Trophoblast cell (in vitro differentiated cells and primary cell): ENCODE data around the gene GBX2.

Experiments used
- DNase-seq, 2 donors: peaks; one replicate each; pipeline ENCODE4 v3.0.0-alpha.2; 2016
- H2AFZ ChIP-seq: 2 replicates; pipeline ENCODE4 v1.6.1; 2013; ENCODE audit warnings: low read length, moderate library complexity, mild to moderate bottlenecking; ENCODE audit not compliant: insufficient read depth, poor library complexity
- H2AK5ac ChIP-seq: 2 replicates; pipeline ENCODE4 v1.6.1; 2013; ENCODE audit warnings: mild to moderate bottlenecking, low read length
- H2BK120ac ChIP-seq: 2 replicates; pipeline ENCODE4 v1.6.1; 2013; ENCODE audit warnings: low read length, mild to moderate bottlenecking, moderate library complexity; ENCODE audit not compliant: insufficient read depth, poor library complexity
- H2BK12ac ChIP-seq: 2 replicates; pipeline ENCODE4 v1.6.1; 2013; ENCODE audit warnings: mild to moderate bottlenecking, low read length, moderate library complexity
- H2BK5ac ChIP-seq: 2 replicates; pipeline ENCODE4 v1.6.1; 2013; ENCODE audit warnings: low read length, low read depth, moderate library complexity, mild to moderate bottlenecking; ENCODE audit not compliant: poor library complexity
- H3K14ac ChIP-seq: 2 replicates; pipeline ENCODE4 v1.6.1; 2013; ENCODE audit warnings: mild to moderate bottlenecking, low read length
- H3K18ac ChIP-seq: 2 replicates; pipeline ENCODE4 v1.6.1; 2013; ENCODE audit warnings: mild to moderate bottlenecking, low read length
- H3K23ac ChIP-seq: 2 replicates; pipeline ENCODE4 v1.6.1; 2013; ENCODE audit warnings: low read length
- H3K27ac ChIP-seq: 2 replicates; pipeline ENCODE4 v1.5.1; 2013; ENCODE audit warnings: low read depth, mild to moderate bottlenecking, inconsistent platforms, low read length, moderate library complexity
- H3K27me3 ChIP-seq: 2 replicates; pipeline ENCODE4 v1.6.1; 2013; ENCODE audit warnings: inconsistent platforms, mild to moderate bottlenecking, low read length, moderate library complexity; ENCODE audit not compliant: insufficient read depth
- H3K36me3 ChIP-seq, 2 experiments: 1 replicate in 1 of 2; 2 replicates in 1 of 2; pipeline ENCODE4 v1.6.1; 2013; ENCODE audit warnings: low read length in 2 of 2, mild to moderate bottlenecking in 2 of 2, moderate library complexity in 1 of 2; ENCODE audit not compliant: insufficient read depth in 2 of 2, control insufficient read depth in 1 of 2
- H3K4ac ChIP-seq: 2 replicates; pipeline ENCODE4 v1.6.1; 2013; ENCODE audit warnings: low read depth, mild to moderate bottlenecking, low read length, moderate library complexity
- H3K4me1 ChIP-seq, 2 experiments: 1 replicate in 1 of 2; 2 replicates in 1 of 2; pipeline ENCODE4 v1.6.1; 2013; ENCODE audit warnings: low read length in 2 of 2, mild to moderate bottlenecking in 2 of 2, moderate library complexity in 1 of 2; ENCODE audit not compliant: insufficient read depth in 2 of 2, control insufficient read depth in 1 of 2
- H3K4me2 ChIP-seq: 2 replicates; pipeline ENCODE4 v1.6.1; 2013; ENCODE audit warnings: inconsistent platforms, mild to moderate bottlenecking, low read length, moderate library complexity
- H3K4me3 ChIP-seq: 2 replicates; pipeline ENCODE4 v1.5.1; 2013; ENCODE audit warnings: mild to moderate bottlenecking, low read depth, low read length, inconsistent platforms
- H3K79me1 ChIP-seq: one replicate; pipeline ENCODE4 v1.6.1; 2013; ENCODE audit warnings: low read length
- H3K79me2 ChIP-seq: 2 replicates; pipeline ENCODE4 v1.6.1; 2013; ENCODE audit warnings: low read length, mild to moderate bottlenecking; ENCODE audit not compliant: control insufficient read depth, insufficient read depth, poor library complexity
- H3K9ac ChIP-seq: 2 replicates; pipeline ENCODE4 v1.6.1; 2013; ENCODE audit warnings: mild to moderate bottlenecking, low read length
- H3K9me3 ChIP-seq: 2 replicates; pipeline ENCODE4 v1.6.1; 2013; ENCODE audit warnings: low read depth, mild to moderate bottlenecking, control low read depth, inconsistent platforms, low read length; ENCODE audit not compliant: insufficient read depth
- H4K12ac ChIP-seq: 2 replicates; pipeline ENCODE4 v1.6.1; 2013; ENCODE audit warnings: low read depth, mild to moderate bottlenecking, low read length, moderate library complexity
- H4K8ac ChIP-seq: 2 replicates; pipeline ENCODE4 v1.6.1; 2013; ENCODE audit warnings: low read depth, mild to moderate bottlenecking, low read length, moderate library complexity
- H4K91ac ChIP-seq: one replicate; pipeline ENCODE4 v1.6.1; 2013; ENCODE audit warnings: low read depth, mild to moderate bottlenecking, low read length, moderate library complexity
- WGBS: extraction: QIAGEN DNeasy Blood & Tissue Kit; methylation state at CpG from one replicate; pipeline ENCODE4 v1.1.7; 2013; ENCODE audit warnings: missing lambda C conversion rate; ENCODE audit not compliant: insufficient read length, insufficient coverage; ENCODE audit errors: extremely low coverage; 5-methylcytosine and 5-hydroxymethylcytosine counted together

Gene GBX2

DNA sequence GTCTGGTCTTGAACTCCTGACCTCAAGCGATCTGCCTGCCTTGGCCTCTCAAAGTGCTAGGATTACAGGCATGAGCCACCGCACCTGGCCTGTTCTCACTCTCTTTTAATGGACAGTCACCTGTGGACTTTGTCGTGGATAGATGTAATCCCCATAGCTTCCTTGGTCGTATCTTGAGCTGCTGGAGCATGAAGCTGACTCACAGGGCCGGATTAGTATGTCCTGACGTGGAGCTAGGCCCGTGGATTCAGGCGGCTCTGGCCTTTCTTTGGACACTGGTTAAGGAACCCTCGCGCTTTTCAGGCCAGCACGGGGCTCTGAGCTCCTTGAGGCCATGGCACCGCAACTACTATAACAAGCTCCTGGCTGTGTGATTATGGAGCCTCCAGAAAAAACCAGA lies 27.5 kb upstream of the GBX2 start:
- Histone ChIP-seq H3K9me3 (peaks cover 3% of the 10 kb centered on the region), H3K36me3 (no peaks in the 10 kb centered on the region), H3K27me3 (no peaks in the 10 kb centered on the region), H4K8ac (no peak overlapping the region), H3K79me1 (no peaks in the 10 kb centered on the region), H3K18ac (no peak overlapping the region), H3K27ac (no peak overlapping the region), H4K91ac (no peak overlapping the region), H3K4me2 (no peak overlapping the region), H3K23ac (no peak overlapping the region), H3K14ac (no peak overlapping the region), H2BK120ac (no peak overlapping the region), H3K4ac (no peak overlapping the region), H3K4me1 (peaks cover 0 to 2% of the 10 kb centered on the region in 2 experiments), H2BK12ac (no peak overlapping the region), H2BK5ac (no peak overlapping the region), H3K9ac (no peak overlapping the region), H3K4me3 (no peak overlapping the region), H2AFZ (no peak overlapping the region), H3K79me2 (no peaks in the 10 kb centered on the region), H4K12ac (no peak overlapping the region), H2AK5ac (no peak overlapping the region)
- no peak for DNase-seq
- no CpG with 5 or more reads among the region's 12 CpGs for WGBS

- no peak overlapping the region for H2BK5ac ChIP-seq
- H2BK120ac ChIP-seq = no peak overlapping the region
- H3K79me1 ChIP-seq = no peaks in the 10 kb centered on the region
- no peak overlapping the region for H3K4ac ChIP-seq
- no peak overlapping the region for H3K23ac ChIP-seq
- no peak overlapping the region for H3K27ac ChIP-seq
- no peaks in the 10 kb centered on the region for H3K4me1 ChIP-seq
- H3K4me2 ChIP-seq = no peak overlapping the region
- DNase-seq = no peak
- no peaks in the 10 kb centered on the region for H3K36me3 ChIP-seq
- H3K9ac ChIP-seq = no peak overlapping the region
- no peak overlapping the region for H2BK12ac ChIP-seq
- WGBS = no CpG with 5 or more reads among the region's 12 CpGs
- no peak overlapping the region for H4K91ac ChIP-seq
- H3K79me2 ChIP-seq = no peaks in the 10 kb centered on the region
- H3K18ac ChIP-seq = no peak overlapping the region
- no peak overlapping the region for H4K12ac ChIP-seq
- no peak overlapping the region for H2AK5ac ChIP-seq
- H3K4me3 ChIP-seq = no peak overlapping the region
- no peaks in the 10 kb centered on the region for H3K27me3 ChIP-seq
- no peak overlapping the region for H4K8ac ChIP-seq
- H2AFZ ChIP-seq = no peak overlapping the region
- H3K9me3 ChIP-seq = peaks cover 3% of the 10 kb centered on the region
- no peak overlapping the region for H3K14ac ChIP-seq
Observed at GRCh38 chr2:236194786-236195185, 26.6 kb upstream of the GBX2 start.

GRCh38 chr2:236193026-236193425 lies 24.8 kb upstream of the GBX2 start:
- no peak overlapping the region for H2BK120ac ChIP-seq
- H2BK5ac ChIP-seq = no peak overlapping the region
- no peak overlapping the region for H3K27ac ChIP-seq
- no peak overlapping the region for H2AK5ac ChIP-seq
- H3K14ac ChIP-seq = no peak overlapping the region
- no peaks in the 10 kb centered on the region for H3K27me3 ChIP-seq
- no peak overlapping the region for H3K18ac ChIP-seq
- no peak overlapping the region for H4K8ac ChIP-seq
- H3K4me2 ChIP-seq = no peak overlapping the region
- no peak overlapping the region for H2AFZ ChIP-seq
- no peaks in the 10 kb centered on the region for H3K4me1 ChIP-seq
- H3K4ac ChIP-seq = no peak overlapping the region
- no peak for DNase-seq
- no peak overlapping the region for H2BK12ac ChIP-seq
- peaks cover 3% of the 10 kb centered on the region for H3K9me3 ChIP-seq
- H3K9ac ChIP-seq = no peak overlapping the region
- no peaks in the 10 kb centered on the region for H3K79me2 ChIP-seq
- no peak overlapping the region for H3K23ac ChIP-seq
- no peaks in the 10 kb centered on the region for H3K36me3 ChIP-seq
- H3K4me3 ChIP-seq = no peak overlapping the region
- H4K91ac ChIP-seq = no peak overlapping the region
- H3K79me1 ChIP-seq = no peaks in the 10 kb centered on the region
- WGBS = no CpG with 5 or more reads among the region's 10 CpGs
- H4K12ac ChIP-seq = no peak overlapping the region

DNA sequence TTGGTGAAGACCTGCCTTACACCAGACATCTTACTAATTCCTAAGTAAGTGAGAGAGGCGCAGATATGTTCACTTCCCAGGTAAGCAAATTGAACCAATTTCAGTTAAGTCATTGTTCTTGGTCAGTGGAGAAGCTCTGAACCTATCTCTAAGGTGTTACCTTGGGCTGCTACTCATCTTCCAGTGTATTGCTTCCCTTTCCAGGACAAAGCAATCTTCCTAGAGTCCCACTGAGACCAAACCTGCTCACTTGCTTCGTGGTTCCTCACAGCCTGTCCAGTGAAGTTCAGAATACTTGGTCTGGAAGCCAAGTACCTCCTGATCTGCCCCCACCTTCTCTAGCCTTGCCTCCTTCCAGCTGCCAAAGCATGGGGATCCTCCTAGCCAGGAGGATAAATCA lies 22.5 kb upstream of the GBX2 start:
- Histone ChIP-seq H2BK5ac (no peak overlapping the region), H3K9me3 (peaks cover 3% of the 10 kb centered on the region), H2BK12ac (no peak overlapping the region), H3K4me2 (no peak overlapping the region), H3K4ac (no peak overlapping the region), H3K27ac (no peak overlapping the region), H2AK5ac (no peak overlapping the region), H3K14ac (no peak overlapping the region), H3K79me2 (no peaks in the 10 kb centered on the region), H3K23ac (no peak overlapping the region), H3K18ac (no peak overlapping the region), H3K27me3 (no peaks in the 10 kb centered on the region), H4K91ac (no peak overlapping the region), H4K12ac (no peak overlapping the region), H3K36me3 (no peaks in the 10 kb centered on the region), H4K8ac (no peak overlapping the region), H2BK120ac (no peak overlapping the region), H3K79me1 (no peaks in the 10 kb centered on the region), H3K4me1 (no peaks in the 10 kb centered on the region), H3K9ac (no peak overlapping the region), H2AFZ (no peak overlapping the region), H3K4me3 (no peak overlapping the region)
- DNase-seq = no peak
- no CpG with 5 or more reads among the region's 2 CpGs for WGBS
